CD14-positive monocyte (primary cell): ENCODE results near the gene EFNB3. TPM values are rescaled to one million over a fixed set of nuclear protein-coding genes. Genes with fewer than 3 reads are reported as not detected.

Source experiments
- DNase-seq, 3 donors: peaks; one replicate each; pipeline ENCODE4 v3.0.0-alpha.2; 2011 to 2022
- H2AFZ ChIP-seq: 2 replicates; pipeline ENCODE4 v1.6.0; 2012; ENCODE audit warnings: mild to moderate bottlenecking, low read depth, low read length, inconsistent platforms; ENCODE audit not compliant: insufficient read depth, poor library complexity, severe bottlenecking
- H3K27ac ChIP-seq, 2 donors: 1 replicate in 1 of 2; 2 replicates in 1 of 2; pipeline ENCODE4 v1.5.1; 2012 to 2013; ENCODE audit warnings: low read length in 2 of 2, control low read depth in 1 of 2, inconsistent platforms in 1 of 2, low read depth in 1 of 2, mild to moderate bottlenecking in 1 of 2
- H3K27me3 ChIP-seq, 2 donors: one replicate each; pipeline versions ENCODE4 v1.6.0 to v1.6.1; 2011 to 2013; ENCODE audit warnings: low read length in 2 of 2; ENCODE audit not compliant: control insufficient read depth in 2 of 2, insufficient read depth in 2 of 2
- H3K36me3 ChIP-seq, 2 donors: replicated peaks in 1 of 2; 1 replicate in 1 of 2; 2 replicates in 1 of 2; pipeline versions ENCODE4 v1.5.1 to v1.6.1; 2012 to 2013; ENCODE audit warnings: low read length in 2 of 2, control low read depth in 1 of 2, inconsistent platforms in 1 of 2, mild to moderate bottlenecking in 1 of 2; ENCODE audit not compliant: insufficient read depth in 2 of 2, control insufficient read depth in 1 of 2
- H3K4me1 ChIP-seq, 2 donors: 1 replicate in 1 of 2; 2 replicates in 1 of 2; pipeline versions ENCODE4 v1.5.1 to v1.6.1; 2012 to 2013; ENCODE audit warnings: low read length in 2 of 2, control low read depth in 1 of 2, inconsistent platforms in 1 of 2, mild to moderate bottlenecking in 1 of 2, moderate library complexity in 1 of 2; ENCODE audit not compliant: insufficient read depth in 2 of 2, control insufficient read depth in 1 of 2
- H3K4me2 ChIP-seq: replicated peaks from 2 replicates; pipeline ENCODE3; 2012; ENCODE audit warnings: low read length, moderate library complexity, mild to moderate bottlenecking; ENCODE audit not compliant: poor library complexity, severe bottlenecking; ENCODE audit errors: extremely low read depth
- H3K4me3 ChIP-seq, 3 experiments: fragments of 200-600 bp in 1 of 3; sonication (generic) in 1 of 3; replicated peaks in 1 of 3; 1 replicate in 2 of 3; 2 replicates in 1 of 3; pipeline ENCODE4 v1.5.1; 2011 to 2013; ENCODE audit warnings: low read length in 3 of 3, mild to moderate bottlenecking in 3 of 3, control low read depth in 2 of 3, low read depth in 2 of 3, inconsistent platforms in 1 of 3, moderate library complexity in 1 of 3
- H3K79me2 ChIP-seq: 2 replicates; pipeline ENCODE4 v1.6.0; 2012; ENCODE audit warnings: mild to moderate bottlenecking, control low read depth, inconsistent platforms, low read length, moderate library complexity; ENCODE audit not compliant: insufficient read depth
- H3K9ac ChIP-seq: 2 replicates; pipeline ENCODE4 v1.6.0; 2017; ENCODE audit warnings: low read length, mild to moderate bottlenecking; ENCODE audit not compliant: insufficient read depth, poor library complexity, severe bottlenecking
- H3K9me3 ChIP-seq, 2 donors: replicated peaks in 1 of 2; 1 replicate in 1 of 2; 2 replicates in 1 of 2; pipeline versions ENCODE4 v1.5.1 to v1.6.1; 2012 to 2013; ENCODE audit warnings: low read length in 2 of 2, control low read depth in 1 of 2; ENCODE audit not compliant: control insufficient read depth in 1 of 2, insufficient read depth in 1 of 2
- H4K20me1 ChIP-seq: 2 replicates; pipeline ENCODE4 v1.6.0; 2012; ENCODE audit warnings: mild to moderate bottlenecking, low read length, control low read depth, moderate library complexity; ENCODE audit not compliant: insufficient read depth
- H3K27ac Mint-ChIP-seq, 7 donors: one replicate each; pipeline ENCODE4 v1.8.0; 2020; ENCODE audit warnings: mild to moderate bottlenecking in 7 of 7, mixed read lengths in 7 of 7, moderate library complexity in 6 of 7, inconsistent platforms in 2 of 7
- H3K27me3 Mint-ChIP-seq, 3 donors: one replicate each; pipeline ENCODE4 v1.8.0; 2021 to 2022; ENCODE audit warnings: low read depth in 3 of 3, mild to moderate bottlenecking in 3 of 3, mixed read lengths in 3 of 3, moderate library complexity in 3 of 3, inconsistent platforms in 1 of 3
- H3K36me3 Mint-ChIP-seq, 2 donors: one replicate each; pipeline ENCODE4 v1.8.0; 2020; ENCODE audit warnings: mixed read lengths in 2 of 2, inconsistent platforms in 1 of 2, mild to moderate bottlenecking in 1 of 2
- H3K4me1 Mint-ChIP-seq: one replicate; pipeline ENCODE4 v1.8.0; 2020; ENCODE audit warnings: mild to moderate bottlenecking, mixed read lengths
- H3K4me3 Mint-ChIP-seq, 2 donors: one replicate each; pipeline ENCODE4 v1.8.0; 2020; ENCODE audit warnings: mild to moderate bottlenecking in 2 of 2, mixed read lengths in 2 of 2, moderate library complexity in 1 of 2
- H3K9me3 Mint-ChIP-seq, 7 donors: one replicate each; pipeline ENCODE4 v1.8.0; 2020 to 2022; ENCODE audit warnings: mixed read lengths in 7 of 7, mild to moderate bottlenecking in 6 of 7, moderate library complexity in 6 of 7, inconsistent platforms in 2 of 7
- WGBS: methylation state at CpG from one replicate; pipeline ENCODE4 v1.1.5; 2013; ENCODE audit warnings: missing lambda C conversion rate; ENCODE audit not compliant: insufficient coverage; 5-methylcytosine and 5-hydroxymethylcytosine counted together
- intact Hi-C, 2 donors: fragments of 100-400 bp; cut with micrococcal nuclease; formaldehyde crosslinking; loops; one replicate each; pipeline versions ENCODE4 v1.15.0 to v1.15.1; 2023
- polyA plus RNA-seq, 3 donors: library from polyadenylated mRNA; depleted of rRNA in 1 of 3; unstranded in 2 of 3; stranded (reverse) in 1 of 3; fragments of 300-500 nt in 2 of 3; fragments of >200 nt in 1 of 3; fragmentation: Illumina TruSeq in 2 of 3; gene quantifications; 1 replicate in 2 of 3; 2 replicates in 1 of 3; pipeline ENCODE4 v1.2.3, GENCODE V29; 2012 to 2021
- TF ChIP-seq, protein P1 (sequence below): fragments of 200-600 bp; IDR thresholded peaks from one replicate; pipeline ENCODE4 v1.8.0; 2022; ENCODE audit warnings: antibody characterized with exemption, mild to moderate bottlenecking

EFNB3 gene
- polyA plus RNA-seq, 3 donors = 0.01 TPM; not detected in 2

DNA sequence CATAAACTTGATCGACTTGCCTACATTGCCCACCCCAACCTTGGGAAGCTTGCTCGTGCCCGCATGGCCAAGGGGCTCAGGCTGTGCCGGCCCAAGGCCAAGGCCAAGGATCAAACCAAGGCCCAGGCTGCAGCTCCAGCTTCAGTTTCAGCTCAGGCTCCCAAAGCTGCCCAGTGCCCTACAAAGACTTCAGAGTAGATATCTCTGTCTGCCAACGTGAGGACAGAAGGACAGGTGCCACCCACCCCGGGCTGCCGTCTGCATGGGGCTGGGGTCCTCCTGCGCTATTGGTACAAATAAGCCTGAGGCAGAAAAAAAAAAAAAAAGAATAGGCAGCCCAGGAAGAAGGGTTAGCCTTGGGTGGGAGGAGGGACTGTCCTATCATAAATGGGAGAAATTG, 49.7 kb downstream of the EFNB3 start:
- Mint-ChIP-seq H3K27ac (no peak overlapping the region), H3K27me3 (peaks cover 0 to 12% (median 3%) of the 10 kb centered on the region in 3 donors), H3K4me1 (peaks cover 6% of the 10 kb centered on the region), H3K36me3 (peaks cover 0 to 4% of the 10 kb centered on the region in 2 donors), H3K4me3 (no peak overlapping the region), H3K9me3 (peaks cover 5 to 15% (median 9%) of the 10 kb centered on the region in 7 donors)
- H3K36me3 ChIP-seq = no peaks in the 10 kb centered on the region
- no peak overlapping the region for H3K27ac ChIP-seq
- WGBS = 94% methylated on average over 4 of the region's 8 CpGs
- no peak overlapping the region for H3K4me3 ChIP-seq
- no peaks in the 10 kb centered on the region for H3K27me3 ChIP-seq
- peaks cover 6 to 8% of the 10 kb centered on the region in 2 donors for H3K9me3 ChIP-seq
- no peak overlapping the region for H3K9ac ChIP-seq
- TF ChIP-seq, protein P1, sequence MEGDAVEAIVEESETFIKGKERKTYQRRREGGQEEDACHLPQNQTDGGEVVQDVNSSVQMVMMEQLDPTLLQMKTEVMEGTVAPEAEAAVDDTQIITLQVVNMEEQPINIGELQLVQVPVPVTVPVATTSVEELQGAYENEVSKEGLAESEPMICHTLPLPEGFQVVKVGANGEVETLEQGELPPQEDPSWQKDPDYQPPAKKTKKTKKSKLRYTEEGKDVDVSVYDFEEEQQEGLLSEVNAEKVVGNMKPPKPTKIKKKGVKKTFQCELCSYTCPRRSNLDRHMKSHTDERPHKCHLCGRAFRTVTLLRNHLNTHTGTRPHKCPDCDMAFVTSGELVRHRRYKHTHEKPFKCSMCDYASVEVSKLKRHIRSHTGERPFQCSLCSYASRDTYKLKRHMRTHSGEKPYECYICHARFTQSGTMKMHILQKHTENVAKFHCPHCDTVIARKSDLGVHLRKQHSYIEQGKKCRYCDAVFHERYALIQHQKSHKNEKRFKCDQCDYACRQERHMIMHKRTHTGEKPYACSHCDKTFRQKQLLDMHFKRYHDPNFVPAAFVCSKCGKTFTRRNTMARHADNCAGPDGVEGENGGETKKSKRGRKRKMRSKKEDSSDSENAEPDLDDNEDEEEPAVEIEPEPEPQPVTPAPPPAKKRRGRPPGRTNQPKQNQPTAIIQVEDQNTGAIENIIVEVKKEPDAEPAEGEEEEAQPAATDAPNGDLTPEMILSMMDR = no peak
- no peak overlapping the region for H2AFZ ChIP-seq
- H3K4me2 ChIP-seq = no peak overlapping the region
- intact Hi-C loops = loop anchor here in 1 of 2 donors (5.0 kb wide), 1 partner anchor 48 kb away; no protein-coding TSS in a partner anchor
- no peaks in the 10 kb centered on the region for H3K79me2 ChIP-seq
- DNase-seq = no peak
- peaks cover 0 to 6% of the 10 kb centered on the region in 2 donors for H3K4me1 ChIP-seq
- no peaks in the 10 kb centered on the region for H4K20me1 ChIP-seq

DNA sequence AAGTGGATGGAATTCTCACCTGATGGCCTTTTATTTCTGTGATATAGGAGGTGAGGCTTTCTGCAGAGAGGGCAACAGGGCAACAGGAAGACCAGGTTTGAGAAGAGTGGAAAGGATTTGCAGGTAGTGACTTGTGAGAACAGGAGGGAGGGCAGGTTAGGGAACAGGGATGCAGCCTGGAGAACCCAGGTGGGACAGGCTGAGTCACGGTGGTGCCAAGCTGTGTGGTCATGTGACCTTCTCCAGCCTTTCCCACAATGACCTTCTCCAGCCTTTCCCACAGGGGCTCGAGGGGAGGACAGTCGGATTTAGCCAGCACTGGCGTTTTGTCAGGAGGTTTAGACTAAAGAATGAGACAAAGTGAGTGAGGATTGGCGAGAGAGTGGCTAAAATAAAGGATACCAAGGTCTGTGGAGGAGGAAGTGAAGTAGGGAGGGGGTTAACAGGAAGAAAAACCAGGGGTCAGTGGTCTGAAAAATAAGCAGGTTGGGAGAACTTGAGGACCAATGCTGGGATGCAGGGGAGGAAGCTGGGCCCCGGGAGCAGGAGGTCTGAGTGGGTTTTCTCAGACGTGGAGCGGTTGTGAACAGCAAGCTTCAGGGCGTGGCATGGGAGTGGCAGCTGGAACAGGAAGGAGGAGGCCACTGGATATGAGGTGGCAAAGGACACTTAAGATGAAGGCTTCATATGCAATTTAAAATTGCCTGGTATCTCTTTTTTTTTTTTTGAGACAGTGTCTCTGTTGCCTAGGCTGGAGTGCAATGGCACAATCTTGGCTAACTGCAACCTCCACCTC, 50.3 kb downstream of the EFNB3 start:
- Mint-ChIP-seq H3K4me3 (peak overlapping the region in 1 of 2 donors; percentile 13), H3K27me3 (peaks cover 0 to 15% (median 3%) of the 10 kb centered on the region in 3 donors), H3K9me3 (peaks cover 1 to 9% (median 3%) of the 10 kb centered on the region in 7 donors), H3K4me1 (peaks cover 6% of the 10 kb centered on the region), H3K27ac (no peak overlapping the region), H3K36me3 (peaks cover 0 to 1% of the 10 kb centered on the region in 2 donors)
- intact Hi-C loops = loop anchor here in 1 of 2 donors (5.0 kb wide), 1 partner anchor 47 kb away; no protein-coding TSS in a partner anchor
- WGBS = 70% methylated on average over 8 of the region's 9 CpGs
- peak overlapping the region; percentile 25 for H2AFZ ChIP-seq
- no peaks in the 10 kb centered on the region for H3K27me3 ChIP-seq
- H3K4me2 ChIP-seq = no peak overlapping the region
- TF ChIP-seq, protein P1 = no peak
- H3K36me3 ChIP-seq = no peaks in the 10 kb centered on the region
- peaks cover 0 to 6% of the 10 kb centered on the region in 2 donors for H3K4me1 ChIP-seq
- H3K4me3 ChIP-seq = no peak overlapping the region
- H3K27ac ChIP-seq = no peak overlapping the region
- H3K9me3 ChIP-seq = peaks cover 0 to 3% of the 10 kb centered on the region in 2 donors
- H3K79me2 ChIP-seq = no peaks in the 10 kb centered on the region
- no peak overlapping the region for H3K9ac ChIP-seq
- no peaks in the 10 kb centered on the region for H4K20me1 ChIP-seq
- DNase-seq = no peak
